Measurements from ENCODE around the gene ME3. TPM values are rescaled to one million over a fixed set of nuclear protein-coding genes. Genes with fewer than 3 reads are reported as not detected.
"Not testable (repeated sequence)": the region's sequence is repeated elsewhere in the genome, so short reads cannot be mapped to it uniquely, and the experiment has no call there.

The ME3 gene
- polyA plus RNA-seq, 1 experiment, result 15.8 TPM

- CTCF ChIA-PET, result interaction anchor here (0.6 to 1.3 kb wide), 4 partner anchors 13 to 203 kb away, joined by 3 to 5 read pairs (median 4); no protein-coding TSS in a partner anchor
- no peak for TF ChIP-seq CTCF (IDR thresholded peaks at IDR 0.05; ENCODE audit: insufficient read depth, low read depth, low read length)
- DNase-seq (ENCODE audit: low read depth), result no peak
- H3K27me3 ChIP-seq (ENCODE audit: control insufficient read depth, insufficient read depth, low read length), result no peaks in the 10 kb centered on the region
- POLR2A ChIA-PET, result no interaction called here
- no peaks in the 10 kb centered on the region for H3K36me3 ChIP-seq (ENCODE audit: control insufficient read depth, insufficient read depth, low read length)
- no peak overlapping the region for H3K4me3 ChIP-seq (ENCODE audit: low read depth, low read length)
Observed at GRCh38 chr11:86660088-86660487, 12.3 kb downstream of the ME3 start.

GRCh38 chr11:86658534-86658933 is 13.9 kb downstream of the ME3 start:
- POLR2A ChIA-PET, result no interaction called here
- Histone ChIP-seq H3K27me3 (ENCODE audit: control insufficient read depth, insufficient read depth, low read length) (no peaks in the 10 kb centered on the region), H3K4me3 (ENCODE audit: low read depth, low read length) (no peak overlapping the region), H3K36me3 (ENCODE audit: control insufficient read depth, insufficient read depth, low read length) (no peaks in the 10 kb centered on the region)
- CTCF ChIA-PET, result interaction anchor here (0.9 to 1.3 kb wide), 2 partner anchors 22 to 50 kb away, joined by 5 read pairs; no protein-coding TSS in a partner anchor
- no peak for DNase-seq (ENCODE audit: low read depth)
- TF ChIP-seq CTCF (IDR thresholded peaks at IDR 0.05; ENCODE audit: insufficient read depth, low read depth, low read length), result no peak

- H3K27me3 ChIP-seq (ENCODE audit: control insufficient read depth, insufficient read depth, low read length); H3K4me3 ChIP-seq (ENCODE audit: low read depth, low read length); DNase-seq (ENCODE audit: low read depth); POLR2A ChIA-PET; H3K36me3 ChIP-seq (ENCODE audit: control insufficient read depth, insufficient read depth, low read length): not testable (repeated sequence)
- CTCF ChIA-PET, result interaction anchor here (0.7 to 1.2 kb wide), 3 partner anchors 11 to 63 kb away, joined by 3 to 5 read pairs (median 4); no protein-coding TSS in a partner anchor
Observed at GRCh38 chr11:86645212-86645611, 27.2 kb downstream of the ME3 start.

- H3K27me3 ChIP-seq (ENCODE audit: control insufficient read depth, insufficient read depth, low read length), result no peaks in the 10 kb centered on the region
- ChIA-PET POLR2A (interaction anchor here (0.5 kb wide), 1 partner anchor 141 kb away, joined by 4 read pairs; no protein-coding TSS in a partner anchor), CTCF (interaction anchor here (0.9 kb wide), 1 partner anchor 64 kb away, joined by 4 read pairs; no protein-coding TSS in a partner anchor)
- no peak for TF ChIP-seq CTCF (IDR thresholded peaks at IDR 0.05; ENCODE audit: insufficient read depth, low read depth, low read length)
- H3K36me3 ChIP-seq (ENCODE audit: control insufficient read depth, insufficient read depth, low read length), result no peaks in the 10 kb centered on the region
- no peak overlapping the region for H3K4me3 ChIP-seq (ENCODE audit: low read depth, low read length)
- peak; percentile 33 for DNase-seq (ENCODE audit: low read depth)
Observed at GRCh38 chr11:86644291-86644690, 28.1 kb downstream of the ME3 start.

GRCh38 chr11:86641537-86642261 is 30.7 kb downstream of the ME3 start:
- ChIA-PET POLR2A (interaction anchor here (0.6 kb wide), 1 partner anchor 424 kb away, joined by 3 read pairs; no protein-coding TSS in a partner anchor), CTCF (no interaction called here)
- no peak for DNase-seq (ENCODE audit: low read depth)
- no peaks in the 10 kb centered on the region for H3K36me3 ChIP-seq (ENCODE audit: control insufficient read depth, insufficient read depth, low read length)
- TF ChIP-seq CTCF (IDR thresholded peaks at IDR 0.05; ENCODE audit: insufficient read depth, low read depth, low read length), result no peak
- no peaks in the 10 kb centered on the region for H3K27me3 ChIP-seq (ENCODE audit: control insufficient read depth, insufficient read depth, low read length)
- no peak overlapping the region for H3K4me3 ChIP-seq (ENCODE audit: low read depth, low read length)
